ENCODE data around the gene GPC5.

GPC5 gene

GRCh38 chr13:91456837-91457236 is 58.4 kb downstream of the GPC5 start:
- DNase-seq (ENCODE audit: low spot score): no peak

- no peak for DNase-seq (ENCODE audit: low spot score)
These were observed 61.1 kb downstream of the GPC5 start for GRCh38 chr13:91459485-91459884.

- no peak for DNase-seq (ENCODE audit: low spot score)
These were observed 65.9 kb downstream of the GPC5 start for GRCh38 chr13:91464336-91464735.

GRCh38 chr13:91467236-91467635 is 68.8 kb downstream of the GPC5 start:
- no peak for DNase-seq (ENCODE audit: low spot score)

- DNase-seq (ENCODE audit: low spot score): no peak
These were observed 69.9 kb downstream of the GPC5 start for GRCh38 chr13:91468301-91468700.

GRCh38 chr13:91470084-91470621 is 71.7 kb downstream of the GPC5 start:
- DNase-seq (ENCODE audit: low spot score): no peak

GRCh38 chr13:91470681-91471080 is 72.3 kb downstream of the GPC5 start:
- no peak for DNase-seq (ENCODE audit: low spot score)

- no peak for DNase-seq (ENCODE audit: low spot score)
These were observed 84.0 kb downstream of the GPC5 start for GRCh38 chr13:91482427-91482826.

- no peak for DNase-seq (ENCODE audit: low spot score)
These were observed 93.6 kb downstream of the GPC5 start for GRCh38 chr13:91491980-91492379.

GRCh38 chr13:91493442-91493841 is 95.0 kb downstream of the GPC5 start:
- no peak for DNase-seq (ENCODE audit: low spot score)

- no peak for DNase-seq (ENCODE audit: low spot score)
These were observed 99.9 kb downstream of the GPC5 start for GRCh38 chr13:91498298-91498697.

GRCh38 chr13:91504216-91504615 is 105.8 kb downstream of the GPC5 start:
- DNase-seq (ENCODE audit: low spot score): no peak

- no peak for DNase-seq (ENCODE audit: low spot score)
These were observed 108.3 kb downstream of the GPC5 start for GRCh38 chr13:91506759-91507158.

GRCh38 chr13:91510058-91510457 is 111.6 kb downstream of the GPC5 start:
- no peak for DNase-seq (ENCODE audit: low spot score)

GRCh38 chr13:91513790-91514189 is 115.4 kb downstream of the GPC5 start:
- no peak for DNase-seq (ENCODE audit: low spot score)

GRCh38 chr13:91516799-91517198 is 118.4 kb downstream of the GPC5 start:
- no peak for DNase-seq (ENCODE audit: low spot score)

- DNase-seq (ENCODE audit: low spot score): no peak
These were observed 122.5 kb downstream of the GPC5 start for GRCh38 chr13:91520952-91521351.

- DNase-seq (ENCODE audit: low spot score): no peak
These were observed 124.7 kb downstream of the GPC5 start for GRCh38 chr13:91523116-91523515.

GRCh38 chr13:91526543-91527033 is 128.2 kb downstream of the GPC5 start:
- DNase-seq (ENCODE audit: low spot score): no peak

GRCh38 chr13:91529739-91530482 is 131.5 kb downstream of the GPC5 start:
- DNase-seq (ENCODE audit: low spot score): no peak

GRCh38 chr13:91531646-91532045 is 133.2 kb downstream of the GPC5 start:
- DNase-seq (ENCODE audit: low spot score): no peak

- DNase-seq (ENCODE audit: low spot score): no peak
These were observed 134.9 kb downstream of the GPC5 start for GRCh38 chr13:91533354-91533753.

GRCh38 chr13:91534996-91535395 is 136.6 kb downstream of the GPC5 start:
- no peak for DNase-seq (ENCODE audit: low spot score)

GRCh38 chr13:91537376-91537775 is 139.0 kb downstream of the GPC5 start:
- no peak for DNase-seq (ENCODE audit: low spot score)

Measured in left forelimb (tissue), 1 donor.